ENCODE data around the gene STARD9. TPM values are rescaled to one million over a fixed set of nuclear protein-coding genes. Genes with fewer than 3 reads are reported as not detected.
A peak's percentile ranks its signal among the peaks of the same experiment; 100 is the strongest.

STARD9 gene
- total and polyA plus RNA-seq, 9 of the 15 experiments (the other 6 are each of a cell fraction or from before 2014, with no cell fraction given) = 0.45 to 6.0 (median 3.6) TPM

DNA sequence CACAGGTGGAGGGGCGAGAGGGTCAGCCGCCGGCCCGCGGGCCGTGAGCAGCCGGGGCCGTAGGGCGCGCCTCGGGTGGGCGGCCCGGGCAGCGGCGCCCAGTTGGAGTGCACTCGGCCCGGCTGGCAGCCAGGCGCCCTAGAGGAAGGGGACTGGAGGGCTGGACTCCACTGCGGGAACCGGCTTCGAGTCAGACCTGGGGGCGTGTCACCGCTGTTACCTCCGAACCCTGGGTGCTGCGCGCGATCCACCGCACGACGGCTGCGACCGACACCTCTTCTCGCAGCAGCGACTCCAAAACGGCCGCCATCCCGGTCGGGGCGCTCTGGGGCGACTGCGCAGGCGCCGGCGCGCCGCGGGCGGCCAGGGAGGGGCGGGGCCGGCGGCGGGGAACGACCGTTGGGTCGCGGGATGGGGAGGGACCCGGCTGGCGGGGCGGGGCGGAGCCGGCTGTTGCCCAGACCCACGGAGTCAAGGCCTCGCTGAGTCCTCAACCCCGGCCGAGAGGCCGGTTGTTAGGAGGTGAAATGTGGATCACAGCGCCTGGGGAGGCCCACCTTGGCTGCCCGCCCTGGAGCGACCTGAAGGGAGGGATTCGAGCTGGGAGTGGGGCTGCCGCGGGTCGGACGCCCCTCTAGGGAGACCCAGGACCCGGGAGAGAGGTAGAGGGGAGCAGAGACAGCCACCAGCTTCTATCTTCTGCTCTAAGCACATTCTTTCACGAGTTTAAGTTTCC lies 161.6 kb downstream of the STARD9 start, which contains the start of gene CDAN1 (continued):
- TF ChIP-seq PATZ1 (CRISPR knock-in tag; IDR thresholded peaks at IDR 0.05; ENCODE audit: borderline replicate concordance) (no peak), SIN3B (IDR thresholded peaks at IDR 0.05; ENCODE audit: low read depth) (peak; percentile 73), TARDBP (IDR thresholded peaks at IDR 0.05) (no peak), ZNF780A (CRISPR knock-in tag; IDR thresholded peaks at IDR 0.05) (no peak), POLR2G (IDR thresholded peaks at IDR 0.05; ENCODE audit: low read depth, low read length) (peak; percentile 87), CHD1 (IDR thresholded peaks at IDR 0.05; ENCODE audit: low read length) (no peak), MYNN (IDR thresholded peaks at IDR 0.05) (no peak), MYNN (CRISPR knock-in tag; IDR thresholded peaks at IDR 0.05) (no peak), TCF3 (CRISPR knock-in tag; IDR thresholded peaks at IDR 0.05) (no peak), ZBTB2 (IDR thresholded peaks at IDR 0.05) (no peak), JUND (IDR thresholded peaks at IDR 0.05; ENCODE audit: borderline replicate concordance, low read depth, low read length) (no peak), JUND (tag; IDR thresholded peaks at IDR 0.05; ENCODE audit: borderline replicate concordance, low read depth, low read length) (no peak), SNRNP70 (optimal IDR thresholded peaks at IDR 0.05; ENCODE audit: low read depth, low read length) (no peak), EWSR1 (IDR thresholded peaks at IDR 0.05; ENCODE audit: borderline replicate concordance, low read depth, partially characterized antibody) (no peak), RHOXF2B (CRISPR knock-in tag; conservative IDR thresholded peaks at IDR 0.05) (no peak), CCNT2 (IDR thresholded peaks at IDR 0.05; ENCODE audit: borderline replicate concordance, extremely low read depth, insufficient read length, low read depth, low read length) (peak; percentile 33), PURB (CRISPR knock-in tag; IDR thresholded peaks at IDR 0.05; ENCODE audit: low read depth) (no peak), PHF8 (IDR thresholded peaks at IDR 0.05; ENCODE audit: borderline replicate concordance, low read length) (peak; percentile 93; the same call in 1 of the 2 replicates), POLR2AphosphoS5 (IDR thresholded peaks at IDR 0.05; ENCODE audit: control insufficient read depth, insufficient read depth, low read depth, low read length) (peak; percentile 81)
- TF ChIP-seq, protein P1, sequence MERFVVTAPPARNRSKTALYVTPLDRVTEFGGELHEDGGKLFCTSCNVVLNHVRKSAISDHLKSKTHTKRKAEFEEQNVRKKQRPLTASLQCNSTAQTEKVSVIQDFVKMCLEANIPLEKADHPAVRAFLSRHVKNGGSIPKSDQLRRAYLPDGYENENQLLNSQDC (CRISPR knock-in tag; IDR thresholded peaks at IDR 0.05) = no peak
- TF ChIP-seq, protein P2, sequence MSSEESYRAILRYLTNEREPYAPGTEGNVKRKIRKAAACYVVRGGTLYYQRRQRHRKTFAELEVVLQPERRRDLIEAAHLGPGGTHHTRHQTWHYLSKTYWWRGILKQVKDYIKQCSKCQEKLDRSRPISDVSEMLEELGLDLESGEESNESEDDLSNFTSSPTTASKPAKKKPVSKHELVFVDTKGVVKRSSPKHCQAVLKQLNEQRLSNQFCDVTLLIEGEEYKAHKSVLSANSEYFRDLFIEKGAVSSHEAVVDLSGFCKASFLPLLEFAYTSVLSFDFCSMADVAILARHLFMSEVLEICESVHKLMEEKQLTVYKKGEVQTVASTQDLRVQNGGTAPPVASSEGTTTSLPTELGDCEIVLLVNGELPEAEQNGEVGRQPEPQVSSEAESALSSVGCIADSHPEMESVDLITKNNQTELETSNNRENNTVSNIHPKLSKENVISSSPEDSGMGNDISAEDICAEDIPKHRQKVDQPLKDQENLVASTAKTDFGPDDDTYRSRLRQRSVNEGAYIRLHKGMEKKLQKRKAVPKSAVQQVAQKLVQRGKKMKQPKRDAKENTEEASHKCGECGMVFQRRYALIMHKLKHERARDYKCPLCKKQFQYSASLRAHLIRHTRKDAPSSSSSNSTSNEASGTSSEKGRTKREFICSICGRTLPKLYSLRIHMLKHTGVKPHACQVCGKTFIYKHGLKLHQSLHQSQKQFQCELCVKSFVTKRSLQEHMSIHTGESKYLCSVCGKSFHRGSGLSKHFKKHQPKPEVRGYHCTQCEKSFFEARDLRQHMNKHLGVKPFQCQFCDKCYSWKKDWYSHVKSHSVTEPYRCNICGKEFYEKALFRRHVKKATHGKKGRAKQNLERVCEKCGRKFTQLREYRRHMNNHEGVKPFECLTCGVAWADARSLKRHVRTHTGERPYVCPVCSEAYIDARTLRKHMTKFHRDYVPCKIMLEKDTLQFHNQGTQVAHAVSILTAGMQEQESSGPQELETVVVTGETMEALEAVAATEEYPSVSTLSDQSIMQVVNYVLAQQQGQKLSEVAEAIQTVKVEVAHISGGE (CRISPR knock-in tag; IDR thresholded peaks at IDR 0.05) = peak in 1 of 3 experiments; percentile 42; a peak in 1 of 6 replicates
